K562 (cell line): ENCODE measurements around the gene PIK3AP1. TPM values are rescaled to one million over a fixed set of nuclear protein-coding genes. Genes with fewer than 3 reads are reported as not detected.

ENCODE experiments used
- CCNT2 ChIP-seq: IDR thresholded peaks from 2 replicates; pipeline ENCODE4 v1.6.1; 2011; ENCODE audit warnings: borderline replicate concordance, low read depth, mild to moderate bottlenecking, moderate library complexity, mixed read lengths, low read length; ENCODE audit not compliant: insufficient read length; ENCODE audit errors: extremely low read depth
- ESRRA ChIP-seq: fragments of 450-650 bp; IDR thresholded peaks from 2 replicates; pipeline ENCODE4 v1.6.1; 2014; ENCODE audit warnings: low read depth, mild to moderate bottlenecking, moderate library complexity, borderline replicate concordance
- HCFC1 ChIP-seq: IDR thresholded peaks from 2 replicates; pipeline ENCODE4 v1.6.1; 2012; ENCODE audit warnings: low read depth, low read length, improper control_type of control experiment
- NFYB ChIP-seq: IDR thresholded peaks from 2 replicates; pipeline ENCODE4 v1.6.1; 2011; ENCODE audit warnings: mild to moderate bottlenecking, moderate library complexity; ENCODE audit not compliant: insufficient read length; ENCODE audit errors: extremely low read depth
- NONO ChIP-seq, 2 experiments: fragments of 200-400 bp in 1 of 2; fragments of 450-650 bp in 1 of 2; formaldehyde crosslinking in 1 of 2; IDR thresholded peaks; 2 replicates each; pipeline ENCODE4 v1.6.1; 2017; ENCODE audit warnings: low read depth in 2 of 2, mild to moderate bottlenecking in 2 of 2, moderate library complexity in 2 of 2, low read length in 1 of 2
- RBM25 ChIP-seq: fragments of 200-400 bp; formaldehyde crosslinking; IDR thresholded peaks from 2 replicates; pipeline ENCODE4 v1.6.1; 2018; ENCODE audit warnings: low read length, low read depth, moderate library complexity; ENCODE audit not compliant: severe bottlenecking
- ZNF764 ChIP-seq: fragments of 250-450 bp; sonication (Bioruptor Pico); IDR thresholded peaks from 2 replicates; pipeline ENCODE4 v1.4.0; 2020; ENCODE audit warnings: low read depth, mild to moderate bottlenecking, moderate library complexity
- polyA plus RNA-seq, 8 experiments: library from polyadenylated mRNA; depleted of rRNA in 4 of 8; stranded (reverse) in 5 of 8; unstranded in 3 of 8; fragments of >200 nt; fragmentation: Nextera tagmentation in 2 of 8; fragmentation: Illumina TruSeq in 1 of 8; extraction: Ambion mirVana in 2 of 8; extraction: Trizol in 1 of 8; gene quantifications; 2 replicates each; pipeline versions ENCODE4 v1.2.1 to v1.2.3, GENCODE V29; 2011 to 2014; ENCODE audit warnings: inconsistent platforms in 1 of 8, missing spikeins in 1 of 8
- total RNA-seq, 7 experiments: library from RNA; depleted of rRNA in 6 of 7; stranded (reverse); fragments of >200 nt in 6 of 7; fragmentation: Illumina TruSeq in 2 of 7; extraction: Trizol in 2 of 7; gene quantifications; 2 replicates each; pipeline versions ENCODE4 v1.2.1 to v1.2.3, GENCODE V29; 2011 to 2021; ENCODE audit warnings: low replicate concordance in 1 of 7
- TF ChIP-seq, protein P1 (sequence below), 2 experiments: fragments of 450-650 bp in 1 of 2; sonication (generic) in 1 of 2; formaldehyde crosslinking in 1 of 2; IDR thresholded peaks; 2 replicates each; pipeline versions ENCODE4 v1.7.1 to v1.9.0; 2016 to 2022; ENCODE audit warnings: inconsistent platforms in 1 of 2, mild to moderate bottlenecking in 1 of 2, missing genetic modification reagents in 1 of 2
- TF ChIP-seq, protein P2 (sequence below): fragments of 450-650 bp; IDR thresholded peaks from 2 replicates; pipeline ENCODE4 v1.6.1; 2017; ENCODE audit warnings: antibody characterized with exemption, mild to moderate bottlenecking
- TF ChIP-seq, protein P3 (sequence below): fragments of 250-450 bp; sonication (Bioruptor Pico); IDR thresholded peaks from 2 replicates; pipeline ENCODE4 v1.8.0; 2021; ENCODE audit warnings: moderate library complexity, mild to moderate bottlenecking, inconsistent platforms
- TF ChIP-seq, protein P4 (sequence below): fragments of 250-450 bp; sonication (Bioruptor Pico); IDR thresholded peaks from 2 replicates; pipeline ENCODE4 v1.5.0; 2021

Gene PIK3AP1
- total and polyA plus RNA-seq, 9 of the 15 experiments (the other 6 are each of a cell fraction or from before 2014, with no cell fraction given): 0.20 to 2.4 (median 1.4) TPM

DNA sequence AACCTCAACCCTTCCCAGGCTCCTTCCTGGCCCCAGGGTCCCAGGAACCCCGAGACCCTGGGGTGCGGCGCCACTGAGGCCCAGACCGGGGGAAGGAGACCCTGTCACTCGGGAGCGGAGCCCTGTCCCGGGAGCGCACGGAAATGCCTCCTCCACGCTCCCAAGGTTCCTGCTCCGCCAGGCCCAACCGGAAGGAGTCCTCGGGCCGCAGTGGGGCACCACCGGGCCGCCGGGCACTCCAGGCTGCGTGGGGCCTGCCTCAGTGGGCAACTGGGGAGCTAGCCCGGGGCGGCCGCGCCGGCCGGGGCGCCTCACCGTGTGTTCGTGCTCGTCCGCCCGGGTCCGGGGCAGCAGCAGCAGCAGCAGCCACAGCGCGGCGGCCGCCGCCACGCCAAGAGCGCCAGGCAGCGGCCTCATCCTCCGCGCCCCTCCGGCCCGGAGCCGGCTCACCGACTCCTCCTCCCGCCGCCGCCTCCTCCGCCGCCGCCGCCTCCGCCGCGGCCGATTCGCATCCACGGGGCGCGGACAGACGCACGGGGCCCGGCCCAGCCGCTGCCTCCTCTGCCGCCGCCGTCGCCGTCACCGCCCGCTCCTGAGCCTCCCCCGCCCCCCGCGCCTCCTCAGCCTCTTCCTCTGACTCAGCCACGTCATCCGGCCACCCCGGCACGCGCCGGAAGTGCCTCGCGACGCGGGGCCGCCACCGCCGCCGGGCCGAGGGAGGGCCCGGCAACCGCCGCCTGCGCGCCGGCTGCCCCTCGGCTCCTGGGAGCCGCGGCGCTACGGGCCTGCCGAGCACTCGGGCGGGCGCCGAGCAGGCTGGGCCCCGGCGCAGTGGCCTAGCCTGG is 133.7 kb downstream of the PIK3AP1 start, which contains the start of gene TM9SF3 (continued):
- TF ChIP-seq, protein P1, sequence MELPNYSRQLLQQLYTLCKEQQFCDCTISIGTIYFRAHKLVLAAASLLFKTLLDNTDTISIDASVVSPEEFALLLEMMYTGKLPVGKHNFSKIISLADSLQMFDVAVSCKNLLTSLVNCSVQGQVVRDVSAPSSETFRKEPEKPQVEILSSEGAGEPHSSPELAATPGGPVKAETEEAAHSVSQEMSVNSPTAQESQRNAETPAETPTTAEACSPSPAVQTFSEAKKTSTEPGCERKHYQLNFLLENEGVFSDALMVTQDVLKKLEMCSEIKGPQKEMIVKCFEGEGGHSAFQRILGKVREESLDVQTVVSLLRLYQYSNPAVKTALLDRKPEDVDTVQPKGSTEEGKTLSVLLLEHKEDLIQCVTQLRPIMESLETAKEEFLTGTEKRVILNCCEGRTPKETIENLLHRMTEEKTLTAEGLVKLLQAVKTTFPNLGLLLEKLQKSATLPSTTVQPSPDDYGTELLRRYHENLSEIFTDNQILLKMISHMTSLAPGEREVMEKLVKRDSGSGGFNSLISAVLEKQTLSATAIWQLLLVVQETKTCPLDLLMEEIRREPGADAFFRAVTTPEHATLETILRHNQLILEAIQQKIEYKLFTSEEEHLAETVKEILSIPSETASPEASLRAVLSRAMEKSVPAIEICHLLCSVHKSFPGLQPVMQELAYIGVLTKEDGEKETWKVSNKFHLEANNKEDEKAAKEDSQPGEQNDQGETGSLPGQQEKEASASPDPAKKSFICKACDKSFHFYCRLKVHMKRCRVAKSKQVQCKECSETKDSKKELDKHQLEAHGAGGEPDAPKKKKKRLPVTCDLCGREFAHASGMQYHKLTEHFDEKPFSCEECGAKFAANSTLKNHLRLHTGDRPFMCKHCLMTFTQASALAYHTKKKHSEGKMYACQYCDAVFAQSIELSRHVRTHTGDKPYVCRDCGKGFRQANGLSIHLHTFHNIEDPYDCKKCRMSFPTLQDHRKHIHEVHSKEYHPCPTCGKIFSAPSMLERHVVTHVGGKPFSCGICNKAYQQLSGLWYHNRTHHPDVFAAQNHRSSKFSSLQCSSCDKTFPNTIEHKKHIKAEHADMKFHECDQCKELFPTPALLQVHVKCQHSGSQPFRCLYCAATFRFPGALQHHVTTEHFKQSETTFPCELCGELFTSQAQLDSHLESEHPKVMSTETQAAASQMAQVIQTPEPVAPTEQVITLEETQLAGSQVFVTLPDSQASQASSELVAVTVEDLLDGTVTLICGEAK (IDR thresholded peaks at IDR 0.05): peak; percentile 92
- TF ChIP-seq, protein P1 (CRISPR knock-in tag; IDR thresholded peaks at IDR 0.05): no peak
- TF ChIP-seq NONO (IDR thresholded peaks at IDR 0.05; ENCODE audit: low read depth in 2 of 2, low read length in 1 of 2): peak in 1 of 2 experiments; percentile 10; a peak in 2 of 4 replicates
- TF ChIP-seq NFYB: no peak
- TF ChIP-seq ESRRA: no peak
- TF ChIP-seq CCNT2: peak; percentile 90
- TF ChIP-seq HCFC1: peak; percentile 58
- TF ChIP-seq, protein P2, sequence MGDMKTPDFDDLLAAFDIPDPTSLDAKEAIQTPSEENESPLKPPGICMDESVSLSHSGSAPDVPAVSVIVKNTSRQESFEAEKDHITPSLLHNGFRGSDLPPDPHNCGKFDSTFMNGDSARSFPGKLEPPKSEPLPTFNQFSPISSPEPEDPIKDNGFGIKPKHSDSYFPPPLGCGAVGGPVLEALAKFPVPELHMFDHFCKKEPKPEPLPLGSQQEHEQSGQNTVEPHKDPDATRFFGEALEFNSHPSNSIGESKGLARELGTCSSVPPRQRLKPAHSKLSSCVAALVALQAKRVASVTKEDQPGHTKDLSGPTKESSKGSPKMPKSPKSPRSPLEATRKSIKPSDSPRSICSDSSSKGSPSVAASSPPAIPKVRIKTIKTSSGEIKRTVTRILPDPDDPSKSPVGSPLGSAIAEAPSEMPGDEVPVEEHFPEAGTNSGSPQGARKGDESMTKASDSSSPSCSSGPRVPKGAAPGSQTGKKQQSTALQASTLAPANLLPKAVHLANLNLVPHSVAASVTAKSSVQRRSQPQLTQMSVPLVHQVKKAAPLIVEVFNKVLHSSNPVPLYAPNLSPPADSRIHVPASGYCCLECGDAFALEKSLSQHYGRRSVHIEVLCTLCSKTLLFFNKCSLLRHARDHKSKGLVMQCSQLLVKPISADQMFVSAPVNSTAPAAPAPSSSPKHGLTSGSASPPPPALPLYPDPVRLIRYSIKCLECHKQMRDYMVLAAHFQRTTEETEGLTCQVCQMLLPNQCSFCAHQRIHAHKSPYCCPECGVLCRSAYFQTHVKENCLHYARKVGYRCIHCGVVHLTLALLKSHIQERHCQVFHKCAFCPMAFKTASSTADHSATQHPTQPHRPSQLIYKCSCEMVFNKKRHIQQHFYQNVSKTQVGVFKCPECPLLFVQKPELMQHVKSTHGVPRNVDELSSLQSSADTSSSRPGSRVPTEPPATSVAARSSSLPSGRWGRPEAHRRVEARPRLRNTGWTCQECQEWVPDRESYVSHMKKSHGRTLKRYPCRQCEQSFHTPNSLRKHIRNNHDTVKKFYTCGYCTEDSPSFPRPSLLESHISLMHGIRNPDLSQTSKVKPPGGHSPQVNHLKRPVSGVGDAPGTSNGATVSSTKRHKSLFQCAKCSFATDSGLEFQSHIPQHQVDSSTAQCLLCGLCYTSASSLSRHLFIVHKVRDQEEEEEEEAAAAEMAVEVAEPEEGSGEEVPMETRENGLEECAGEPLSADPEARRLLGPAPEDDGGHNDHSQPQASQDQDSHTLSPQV: peak; percentile 59; the same call in 1 of the 2 replicates
- no peak for TF ChIP-seq RBM25
- TF ChIP-seq, protein P3, sequence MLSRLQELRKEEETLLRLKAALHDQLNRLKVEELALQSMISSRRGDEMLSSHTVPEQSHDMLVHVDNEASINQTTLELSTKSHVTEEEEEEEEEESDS (CRISPR knock-in tag): no peak
- TF ChIP-seq ZNF764 (CRISPR knock-in tag): no peak
- TF ChIP-seq, protein P4, sequence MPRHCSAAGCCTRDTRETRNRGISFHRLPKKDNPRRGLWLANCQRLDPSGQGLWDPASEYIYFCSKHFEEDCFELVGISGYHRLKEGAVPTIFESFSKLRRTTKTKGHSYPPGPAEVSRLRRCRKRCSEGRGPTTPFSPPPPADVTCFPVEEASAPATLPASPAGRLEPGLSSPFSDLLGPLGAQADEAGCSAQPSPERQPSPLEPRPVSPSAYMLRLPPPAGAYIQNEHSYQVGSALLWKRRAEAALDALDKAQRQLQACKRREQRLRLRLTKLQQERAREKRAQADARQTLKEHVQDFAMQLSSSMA (CRISPR knock-in tag): peak; percentile 25
